DND-41 (cell line): ENCODE results near the gene FAM151B.
"Not testable (repeated sequence)": the region's sequence is repeated elsewhere in the genome, so short reads cannot be mapped to it uniquely, and the experiment has no call there.

Source experiments
- ATAC-seq: fragments of 200-7000 bp; cut with Tn5 transposase; 3 replicates; pipeline ENCODE4 v1.9.1; 2021; ENCODE audit warnings: low read depth; ENCODE audit not compliant: insufficient read depth
- DNase-seq: peaks from one replicate; pipeline ENCODE4 v3.0.0-alpha.2; 2020
- H2AFZ ChIP-seq: 2 replicates; pipeline ENCODE4 v1.6.0; 2012; ENCODE audit warnings: low read depth, low read length
- H3K27ac ChIP-seq: 2 replicates; pipeline ENCODE4 v1.5.1; 2012; ENCODE audit warnings: low read length, inconsistent platforms
- H3K27me3 ChIP-seq: fragments of 200-600 bp; sonication (generic); 2 replicates; pipeline ENCODE4 v1.6.0; 2012; ENCODE audit warnings: low read length, mild to moderate bottlenecking, inconsistent platforms; ENCODE audit not compliant: insufficient read depth, poor library complexity
- H3K36me3 ChIP-seq: 2 replicates; pipeline ENCODE4 v1.5.1; 2012; ENCODE audit warnings: low read length, inconsistent platforms; ENCODE audit not compliant: insufficient read depth
- H3K4me1 ChIP-seq: 2 replicates; pipeline ENCODE4 v1.5.1; 2012; ENCODE audit warnings: mild to moderate bottlenecking, low read length; ENCODE audit not compliant: insufficient read depth
- H3K4me2 ChIP-seq: 2 replicates; pipeline ENCODE4 v1.6.0; 2012; ENCODE audit warnings: mild to moderate bottlenecking, moderate library complexity, low read length, inconsistent platforms; ENCODE audit not compliant: insufficient read depth
- H3K4me3 ChIP-seq, 2 experiments: fragments of 200-600 bp in 1 of 2; shearing (Covaris generic) in 1 of 2; 2 replicates each; pipeline ENCODE4 v1.5.1; 2012 to 2016; ENCODE audit warnings: inconsistent platforms in 2 of 2, low read length in 2 of 2, mild to moderate bottlenecking in 2 of 2, low read depth in 1 of 2, moderate library complexity in 1 of 2
- H3K79me2 ChIP-seq: 2 replicates; pipeline ENCODE4 v1.6.0; 2012; ENCODE audit warnings: low read length, inconsistent platforms; ENCODE audit not compliant: insufficient read depth
- H3K9ac ChIP-seq: 2 replicates; pipeline ENCODE4 v1.6.0; 2012; ENCODE audit warnings: low read depth, mild to moderate bottlenecking, inconsistent platforms, low read length, moderate library complexity
- H3K9me3 ChIP-seq: 2 replicates; pipeline ENCODE4 v1.5.1; 2012; ENCODE audit warnings: low read length, moderate library complexity, mild to moderate bottlenecking, inconsistent platforms; ENCODE audit not compliant: insufficient read depth, severe bottlenecking
- H4K20me1 ChIP-seq: 2 replicates; pipeline ENCODE4 v1.6.0; 2012; ENCODE audit warnings: low read length; ENCODE audit not compliant: insufficient read depth
- EZH2 ChIP-seq: IDR thresholded peaks from 3 replicates; pipeline ENCODE4 v1.6.1; 2012; ENCODE audit warnings: borderline replicate concordance, low read depth, mild to moderate bottlenecking, moderate library complexity, low read length, inconsistent platforms; ENCODE audit not compliant: severe bottlenecking
- TF ChIP-seq, protein P1 (sequence below): IDR thresholded peaks from 2 replicates; pipeline ENCODE4 v1.5.1; 2012; ENCODE audit warnings: borderline replicate concordance, low read length, moderate library complexity, mild to moderate bottlenecking; ENCODE audit not compliant: poor library complexity, severe bottlenecking; ENCODE audit errors: extremely low read depth

Gene FAM151B

DNA sequence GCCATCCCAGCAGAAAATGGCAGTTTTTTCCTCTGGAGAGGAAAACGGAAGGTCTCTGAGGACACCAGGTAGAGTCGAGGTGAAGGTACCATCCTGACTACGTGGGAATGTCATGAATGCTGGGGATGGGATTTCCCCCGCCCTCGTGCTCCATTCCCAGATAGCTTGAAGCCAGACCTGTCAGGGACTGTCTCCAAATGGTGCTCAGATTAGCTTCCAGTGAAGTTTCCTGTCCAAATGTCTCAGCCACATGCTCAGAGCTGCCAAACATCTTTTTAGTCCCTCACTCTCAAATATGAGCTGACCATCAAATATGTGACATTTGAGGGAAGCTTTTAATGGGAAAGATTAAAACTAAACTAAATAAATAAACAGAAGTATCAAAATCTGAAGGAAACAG, 89.8 kb downstream of the FAM151B start:
- no peaks in the 10 kb centered on the region for H3K36me3 ChIP-seq
- H2AFZ ChIP-seq = peak overlapping the region; percentile 17; the same call in 1 of the 2 replicates
- TF ChIP-seq EZH2 = no peak
- TF ChIP-seq, protein P1, sequence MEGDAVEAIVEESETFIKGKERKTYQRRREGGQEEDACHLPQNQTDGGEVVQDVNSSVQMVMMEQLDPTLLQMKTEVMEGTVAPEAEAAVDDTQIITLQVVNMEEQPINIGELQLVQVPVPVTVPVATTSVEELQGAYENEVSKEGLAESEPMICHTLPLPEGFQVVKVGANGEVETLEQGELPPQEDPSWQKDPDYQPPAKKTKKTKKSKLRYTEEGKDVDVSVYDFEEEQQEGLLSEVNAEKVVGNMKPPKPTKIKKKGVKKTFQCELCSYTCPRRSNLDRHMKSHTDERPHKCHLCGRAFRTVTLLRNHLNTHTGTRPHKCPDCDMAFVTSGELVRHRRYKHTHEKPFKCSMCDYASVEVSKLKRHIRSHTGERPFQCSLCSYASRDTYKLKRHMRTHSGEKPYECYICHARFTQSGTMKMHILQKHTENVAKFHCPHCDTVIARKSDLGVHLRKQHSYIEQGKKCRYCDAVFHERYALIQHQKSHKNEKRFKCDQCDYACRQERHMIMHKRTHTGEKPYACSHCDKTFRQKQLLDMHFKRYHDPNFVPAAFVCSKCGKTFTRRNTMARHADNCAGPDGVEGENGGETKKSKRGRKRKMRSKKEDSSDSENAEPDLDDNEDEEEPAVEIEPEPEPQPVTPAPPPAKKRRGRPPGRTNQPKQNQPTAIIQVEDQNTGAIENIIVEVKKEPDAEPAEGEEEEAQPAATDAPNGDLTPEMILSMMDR = no peak

DNA sequence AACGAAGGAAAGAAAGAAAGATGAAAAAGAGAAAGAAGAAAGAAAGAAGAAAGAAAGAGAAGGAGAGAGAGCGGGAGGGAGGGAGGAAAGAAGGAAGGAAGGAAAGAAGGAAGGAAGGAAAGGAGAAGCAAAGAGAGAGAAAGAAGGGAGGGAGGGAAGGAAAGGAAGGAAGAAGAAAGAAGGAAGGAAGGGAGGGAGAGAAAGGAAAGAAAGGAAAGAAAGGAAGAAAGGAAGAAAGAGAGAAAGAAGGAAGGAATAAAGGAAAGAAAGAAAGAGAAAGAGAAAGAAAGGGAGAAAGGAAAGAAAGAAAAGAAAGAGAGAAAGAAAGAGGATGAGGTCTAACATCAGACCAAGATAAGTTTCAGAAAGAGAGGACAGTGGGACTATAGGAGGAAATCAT, 91.2 kb downstream of the FAM151B start:
- no peak for DNase-seq
- Histone ChIP-seq H3K27me3 (no peaks in the 10 kb centered on the region), H3K36me3 (no peaks in the 10 kb centered on the region), H3K4me1 (no peaks in the 10 kb centered on the region), H3K79me2 (no peaks in the 10 kb centered on the region), H3K4me3 (no peak overlapping the region), H4K20me1 (no peaks in the 10 kb centered on the region), H3K27ac (no peak overlapping the region), H2AFZ (no peak overlapping the region), H3K4me2 (no peak overlapping the region), H3K9ac (no peak overlapping the region), H3K9me3 (no peaks in the 10 kb centered on the region)
- ATAC-seq = no peak
- TF ChIP-seq, protein P1 = no peak
- TF ChIP-seq EZH2 = no peak

More for the DNA sequence above, 89.8 kb downstream of the FAM151B start:
- Histone ChIP-seq H3K9ac (no peak overlapping the region), H3K9me3 (no peaks in the 10 kb centered on the region), H4K20me1 (no peaks in the 10 kb centered on the region), H3K27me3 (no peaks in the 10 kb centered on the region), H3K4me1 (no peaks in the 10 kb centered on the region), H3K4me2 (no peak overlapping the region), H3K4me3 (no peak overlapping the region), H3K79me2 (no peaks in the 10 kb centered on the region), H3K27ac (no peak overlapping the region)
- no peak for ATAC-seq
- DNase-seq = no peak

DNA sequence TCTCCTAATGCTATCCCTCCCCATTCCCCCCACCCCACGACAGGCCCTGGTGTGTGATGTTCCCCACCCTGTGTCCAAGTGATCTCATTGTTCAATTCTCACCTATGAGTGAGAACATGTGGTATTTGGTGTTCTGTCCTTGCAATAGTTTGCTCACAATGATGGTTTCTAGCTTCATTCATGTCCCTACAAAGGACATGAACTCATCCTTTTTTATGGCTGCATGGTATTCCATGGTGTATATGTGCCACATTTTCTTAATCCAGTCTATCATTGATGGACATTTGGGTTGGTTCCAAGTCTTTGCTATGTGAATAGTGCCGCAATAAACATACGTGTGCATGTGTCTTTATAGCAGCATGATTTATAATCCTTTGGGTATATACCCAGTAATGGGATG, 92.4 kb downstream of the FAM151B start:
- not testable (repeated sequence) for ATAC-seq, H3K9me3 ChIP-seq, H3K27me3 ChIP-seq, H4K20me1 ChIP-seq, H3K9ac ChIP-seq, H3K4me2 ChIP-seq, H3K4me3 ChIP-seq, H3K27ac ChIP-seq, DNase-seq, H3K4me1 ChIP-seq, H2AFZ ChIP-seq, H3K79me2 ChIP-seq, H3K36me3 ChIP-seq

DNA sequence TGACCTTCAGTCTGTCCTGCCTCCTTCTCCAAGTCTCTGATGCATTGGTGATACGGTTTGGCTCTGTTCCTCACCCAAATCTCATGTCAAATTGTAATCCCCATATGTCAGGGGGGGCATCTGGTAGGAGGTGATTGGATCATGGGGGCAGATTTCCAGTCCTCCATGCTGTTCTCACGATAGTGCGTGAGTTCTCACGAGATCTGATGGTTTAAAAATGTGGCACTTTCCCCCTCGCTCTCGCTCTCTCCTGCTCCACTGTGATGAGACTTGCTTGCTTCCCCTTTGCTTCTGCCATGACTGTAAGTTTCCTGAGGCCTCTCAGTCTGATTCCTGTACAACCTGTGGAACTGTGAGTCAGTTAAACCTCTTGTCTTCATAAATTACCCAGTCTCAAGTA, 96.9 kb downstream of the FAM151B start:
- H3K27ac ChIP-seq = no peak overlapping the region
- H2AFZ ChIP-seq = no peak overlapping the region
- no peak for TF ChIP-seq EZH2
- TF ChIP-seq, protein P1 = no peak

More for the DNA sequence above, 96.9 kb downstream of the FAM151B start:
- DNase-seq (no peak), ATAC-seq (no peak)
- Histone ChIP-seq H3K36me3 (no peaks in the 10 kb centered on the region), H3K4me2 (no peak overlapping the region), H3K27me3 (no peaks in the 10 kb centered on the region), H3K9me3 (no peaks in the 10 kb centered on the region), H3K9ac (no peak overlapping the region), H3K4me1 (no peaks in the 10 kb centered on the region), H3K4me3 (no peak overlapping the region), H3K79me2 (no peaks in the 10 kb centered on the region), H4K20me1 (no peaks in the 10 kb centered on the region)
